GM23338 (cell line): ENCODE data around the gene C1orf21. TPM values are rescaled to one million over a fixed set of nuclear protein-coding genes. Genes with fewer than 3 reads are reported as not detected.

Experiments
- ATAC-seq: fragments of 200-7000 bp; cut with Tn5 transposase; 3 replicates; pipeline ENCODE4 v1.9.1; 2020
- DNase-seq: peaks from one replicate; pipeline ENCODE4 v3.0.0-alpha.2; 2015; ENCODE audit warnings: low spot score
- H2AFZ ChIP-seq: fragments of 200-600 bp; sonication (generic); 2 replicates; pipeline ENCODE4 v1.8.0; 2016; ENCODE audit warnings: antibody characterized with exemption, mild to moderate bottlenecking, moderate library complexity
- H3F3A ChIP-seq: fragments of 200-600 bp; sonication (generic); replicated peaks from 2 replicates; pipeline ENCODE4 v1.8.0; 2017; ENCODE audit warnings: antibody characterized with exemption, mixed run types, low read depth
- H3K27ac ChIP-seq: fragments of 200-600 bp; sonication (generic); 2 replicates; pipeline ENCODE4 v1.6.1; 2016; ENCODE audit warnings: low read depth
- H3K27me3 ChIP-seq: fragments of 200-600 bp; sonication (generic); 2 replicates; pipeline ENCODE4 v1.8.0; 2016; ENCODE audit warnings: mild to moderate bottlenecking, mixed run types, moderate library complexity; ENCODE audit not compliant: insufficient read depth
- H3K36me3 ChIP-seq: fragments of 200-600 bp; sonication (generic); 2 replicates; pipeline ENCODE4 v1.8.0; 2016; ENCODE audit warnings: mild to moderate bottlenecking; ENCODE audit not compliant: insufficient read depth
- H3K4me1 ChIP-seq: fragments of 200-600 bp; sonication (generic); 2 replicates; pipeline ENCODE4 v1.8.0; 2016; ENCODE audit warnings: mild to moderate bottlenecking, moderate library complexity; ENCODE audit not compliant: insufficient read depth
- H3K4me2 ChIP-seq: fragments of 200-600 bp; sonication (generic); 2 replicates; pipeline ENCODE4 v1.7.1; 2017; ENCODE audit warnings: mixed run types
- H3K4me3 ChIP-seq: fragments of 200-600 bp; sonication (generic); 2 replicates; pipeline ENCODE4 v1.6.1; 2016; ENCODE audit warnings: mixed run types
- H3K79me2 ChIP-seq: fragments of 200-600 bp; sonication (generic); replicated peaks from 2 replicates; pipeline ENCODE4 v1.8.0; 2017; ENCODE audit warnings: mild to moderate bottlenecking; ENCODE audit not compliant: insufficient read depth
- H3K9me2 ChIP-seq: fragments of 200-600 bp; sonication (generic); 2 replicates; pipeline ENCODE4 v1.8.0; 2017; ENCODE audit not compliant: insufficient read depth
- H4K20me1 ChIP-seq: fragments of 200-600 bp; sonication (generic); replicated peaks from 2 replicates; pipeline ENCODE4 v1.8.0; 2017; ENCODE audit warnings: mild to moderate bottlenecking; ENCODE audit not compliant: insufficient read depth
- H3K27ac Mint-ChIP-seq: 2 replicates; pipeline ENCODE4 v1.8.0; 2020; ENCODE audit warnings: inconsistent platforms, mild to moderate bottlenecking, moderate library complexity, mixed read lengths
- H3K27me3 Mint-ChIP-seq: 3 replicates; pipeline ENCODE4 v1.8.0; 2022; ENCODE audit warnings: low read depth, mild to moderate bottlenecking, moderate library complexity, mixed read lengths, inconsistent platforms; ENCODE audit not compliant: insufficient read depth, poor library complexity
- H3K36me3 Mint-ChIP-seq: 3 replicates; pipeline ENCODE4 v1.8.0; 2021; ENCODE audit warnings: low read depth, mild to moderate bottlenecking, inconsistent platforms, moderate library complexity, mixed read lengths
- H3K4me1 Mint-ChIP-seq: 3 replicates; pipeline ENCODE4 v1.8.0; 2020; ENCODE audit warnings: mild to moderate bottlenecking, inconsistent platforms, mixed read lengths
- H3K4me3 Mint-ChIP-seq: 3 replicates; pipeline ENCODE4 v1.8.0; 2021; ENCODE audit warnings: moderate library complexity, mild to moderate bottlenecking, inconsistent platforms, mixed read lengths
- H3K9me3 Mint-ChIP-seq: 3 replicates; pipeline ENCODE4 v1.8.0; 2020; ENCODE audit warnings: moderate library complexity, mild to moderate bottlenecking, inconsistent platforms, mixed read lengths
- CREB1 ChIP-seq: fragments of 250-450 bp; sonication (Bioruptor Pico); IDR thresholded peaks from 2 replicates; pipeline ENCODE4 v1.5.0; 2020; ENCODE audit warnings: low read depth, mild to moderate bottlenecking, moderate library complexity
- EZH2 ChIP-seq: fragments of 200-600 bp; sonication (generic); IDR thresholded peaks from one replicate; pipeline ENCODE4 v1.8.0; 2017; ENCODE audit warnings: antibody characterized with exemption, mild to moderate bottlenecking, low read depth; ENCODE audit not compliant: unreplicated experiment
- EZH2phosphoT487 ChIP-seq: fragments of 200-600 bp; sonication (generic); IDR thresholded peaks from one replicate; pipeline ENCODE4 v1.8.1; 2018; ENCODE audit warnings: antibody characterized with exemption; ENCODE audit not compliant: unreplicated experiment
- JUNB ChIP-seq: IDR thresholded peaks from one replicate; pipeline ENCODE4 v1.6.1; 2016; ENCODE audit warnings: antibody characterized with exemption; ENCODE audit not compliant: unreplicated experiment
- NANOG ChIP-seq: IDR thresholded peaks from 2 replicates; pipeline ENCODE4 v1.6.1; 2016; ENCODE audit warnings: antibody characterized with exemption, borderline replicate concordance
- POLR2AphosphoS5 ChIP-seq: IDR thresholded peaks from 2 replicates; pipeline ENCODE4 v1.6.1; 2016; ENCODE audit warnings: antibody characterized with exemption, low read depth
- REST ChIP-seq: IDR thresholded peaks from one replicate; pipeline ENCODE4 v1.6.1; 2018; ENCODE audit warnings: antibody characterized with exemption; ENCODE audit not compliant: unreplicated experiment
- STAT1 ChIP-seq: IDR thresholded peaks from one replicate; pipeline ENCODE4 v1.6.1; 2016; ENCODE audit warnings: antibody characterized with exemption; ENCODE audit not compliant: unreplicated experiment
- ZNF114 ChIP-seq: fragments of 250-450 bp; sonication (Bioruptor Pico); IDR thresholded peaks from 2 replicates; pipeline ENCODE4 v1.5.0; 2020; ENCODE audit warnings: mild to moderate bottlenecking, moderate library complexity
- ZNF331 ChIP-seq: fragments of 250-450 bp; sonication (Bioruptor Pico); IDR thresholded peaks from 2 replicates; pipeline ENCODE4 v1.5.0; 2020; ENCODE audit warnings: low read depth, mild to moderate bottlenecking, moderate library complexity
- polyA plus RNA-seq: library from polyadenylated mRNA; unstranded; fragments of >200 nt; fragmentation: Nextera tagmentation; extraction: Ambion mirVana; gene quantifications from 2 replicates; pipeline ENCODE4 v1.2.1, GENCODE V29; 2016
- total RNA-seq: library from RNA; depleted of rRNA; stranded (reverse); fragments of >200 nt; shearing (Covaris generic); gene quantifications from 2 replicates; pipeline ENCODE4 v1.2.3, GENCODE V29; 2014
- TF ChIP-seq, protein P1 (sequence below): fragments of 250-450 bp; sonication (Bioruptor Pico); IDR thresholded peaks from 2 replicates; pipeline ENCODE4 v1.5.0; 2020; ENCODE audit warnings: mild to moderate bottlenecking, moderate library complexity
- TF ChIP-seq, protein P2 (sequence below), 2 experiments: fragments of 200-600 bp in 1 of 2; sonication (generic) in 1 of 2; conservative IDR thresholded peaks; 2 replicates each; pipeline versions ENCODE4 v1.5.1 to v1.6.1; 2016 to 2017; ENCODE audit warnings: antibody characterized with exemption in 2 of 2, low read depth in 2 of 2, mild to moderate bottlenecking in 2 of 2, moderate library complexity in 1 of 2
- TF ChIP-seq, protein P3 (sequence below): IDR thresholded peaks from 2 replicates; pipeline ENCODE4 v1.6.1; 2016; ENCODE audit warnings: antibody characterized with exemption

The C1orf21 gene
- total and polyA plus RNA-seq, 2 experiments from 2014 or later: 28.0 to 40.4 TPM

GRCh38 chr1:184629266-184629665 lies 242.4 kb downstream of the C1orf21 start:
- TF ChIP-seq, protein P1, sequence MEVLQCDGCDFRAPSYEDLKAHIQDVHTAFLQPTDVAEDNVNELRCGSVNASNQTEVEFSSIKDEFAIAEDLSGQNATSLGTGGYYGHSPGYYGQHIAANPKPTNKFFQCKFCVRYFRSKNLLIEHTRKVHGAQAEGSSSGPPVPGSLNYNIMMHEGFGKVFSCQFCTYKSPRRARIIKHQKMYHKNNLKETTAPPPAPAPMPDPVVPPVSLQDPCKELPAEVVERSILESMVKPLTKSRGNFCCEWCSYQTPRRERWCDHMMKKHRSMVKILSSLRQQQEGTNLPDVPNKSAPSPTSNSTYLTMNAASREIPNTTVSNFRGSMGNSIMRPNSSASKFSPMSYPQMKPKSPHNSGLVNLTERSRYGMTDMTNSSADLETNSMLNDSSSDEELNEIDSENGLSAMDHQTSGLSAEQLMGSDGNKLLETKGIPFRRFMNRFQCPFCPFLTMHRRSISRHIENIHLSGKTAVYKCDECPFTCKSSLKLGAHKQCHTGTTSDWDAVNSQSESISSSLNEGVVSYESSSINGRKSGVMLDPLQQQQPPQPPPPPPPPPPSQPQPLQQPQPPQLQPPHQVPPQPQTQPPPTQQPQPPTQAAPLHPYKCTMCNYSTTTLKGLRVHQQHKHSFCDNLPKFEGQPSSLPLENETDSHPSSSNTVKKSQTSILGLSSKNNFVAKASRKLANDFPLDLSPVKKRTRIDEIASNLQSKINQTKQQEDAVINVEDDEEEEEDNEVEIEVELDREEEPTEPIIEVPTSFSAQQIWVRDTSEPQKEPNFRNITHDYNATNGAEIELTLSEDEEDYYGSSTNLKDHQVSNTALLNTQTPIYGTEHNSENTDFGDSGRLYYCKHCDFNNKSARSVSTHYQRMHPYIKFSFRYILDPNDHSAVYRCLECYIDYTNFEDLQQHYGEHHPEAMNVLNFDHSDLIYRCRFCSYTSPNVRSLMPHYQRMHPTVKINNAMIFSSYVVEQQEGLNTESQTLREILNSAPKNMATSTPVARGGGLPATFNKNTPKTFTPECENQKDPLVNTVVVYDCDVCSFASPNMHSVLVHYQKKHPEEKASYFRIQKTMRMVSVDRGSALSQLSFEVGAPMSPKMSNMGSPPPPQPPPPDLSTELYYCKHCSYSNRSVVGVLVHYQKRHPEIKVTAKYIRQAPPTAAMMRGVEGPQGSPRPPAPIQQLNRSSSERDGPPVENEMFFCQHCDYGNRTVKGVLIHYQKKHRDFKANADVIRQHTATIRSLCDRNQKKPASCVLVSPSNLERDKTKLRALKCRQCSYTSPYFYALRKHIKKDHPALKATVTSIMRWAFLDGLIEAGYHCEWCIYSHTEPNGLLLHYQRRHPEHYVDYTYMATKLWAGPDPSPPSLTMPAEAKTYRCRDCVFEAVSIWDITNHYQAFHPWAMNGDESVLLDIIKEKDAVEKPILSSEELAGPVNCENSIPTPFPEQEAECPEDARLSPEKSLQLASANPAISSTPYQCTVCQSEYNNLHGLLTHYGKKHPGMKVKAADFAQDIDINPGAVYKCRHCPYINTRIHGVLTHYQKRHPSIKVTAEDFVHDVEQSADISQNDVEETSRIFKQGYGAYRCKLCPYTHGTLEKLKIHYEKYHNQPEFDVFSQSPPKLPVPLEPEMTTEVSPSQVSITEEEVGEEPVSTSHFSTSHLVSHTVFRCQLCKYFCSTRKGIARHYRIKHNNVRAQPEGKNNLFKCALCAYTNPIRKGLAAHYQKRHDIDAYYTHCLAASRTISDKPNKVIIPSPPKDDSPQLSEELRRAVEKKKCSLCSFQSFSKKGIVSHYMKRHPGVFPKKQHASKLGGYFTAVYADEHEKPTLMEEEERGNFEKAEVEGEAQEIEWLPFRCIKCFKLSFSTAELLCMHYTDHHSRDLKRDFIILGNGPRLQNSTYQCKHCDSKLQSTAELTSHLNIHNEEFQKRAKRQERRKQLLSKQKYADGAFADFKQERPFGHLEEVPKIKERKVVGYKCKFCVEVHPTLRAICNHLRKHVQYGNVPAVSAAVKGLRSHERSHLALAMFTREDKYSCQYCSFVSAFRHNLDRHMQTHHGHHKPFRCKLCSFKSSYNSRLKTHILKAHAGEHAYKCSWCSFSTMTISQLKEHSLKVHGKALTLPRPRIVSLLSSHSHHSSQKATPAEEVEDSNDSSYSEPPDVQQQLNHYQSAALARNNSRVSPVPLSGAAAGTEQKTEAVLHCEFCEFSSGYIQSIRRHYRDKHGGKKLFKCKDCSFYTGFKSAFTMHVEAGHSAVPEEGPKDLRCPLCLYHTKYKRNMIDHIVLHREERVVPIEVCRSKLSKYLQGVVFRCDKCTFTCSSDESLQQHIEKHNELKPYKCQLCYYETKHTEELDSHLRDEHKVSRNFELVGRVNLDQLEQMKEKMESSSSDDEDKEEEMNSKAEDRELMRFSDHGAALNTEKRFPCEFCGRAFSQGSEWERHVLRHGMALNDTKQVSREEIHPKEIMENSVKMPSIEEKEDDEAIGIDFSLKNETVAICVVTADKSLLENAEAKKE (CRISPR knock-in tag): no peak
- TF ChIP-seq, protein P2, sequence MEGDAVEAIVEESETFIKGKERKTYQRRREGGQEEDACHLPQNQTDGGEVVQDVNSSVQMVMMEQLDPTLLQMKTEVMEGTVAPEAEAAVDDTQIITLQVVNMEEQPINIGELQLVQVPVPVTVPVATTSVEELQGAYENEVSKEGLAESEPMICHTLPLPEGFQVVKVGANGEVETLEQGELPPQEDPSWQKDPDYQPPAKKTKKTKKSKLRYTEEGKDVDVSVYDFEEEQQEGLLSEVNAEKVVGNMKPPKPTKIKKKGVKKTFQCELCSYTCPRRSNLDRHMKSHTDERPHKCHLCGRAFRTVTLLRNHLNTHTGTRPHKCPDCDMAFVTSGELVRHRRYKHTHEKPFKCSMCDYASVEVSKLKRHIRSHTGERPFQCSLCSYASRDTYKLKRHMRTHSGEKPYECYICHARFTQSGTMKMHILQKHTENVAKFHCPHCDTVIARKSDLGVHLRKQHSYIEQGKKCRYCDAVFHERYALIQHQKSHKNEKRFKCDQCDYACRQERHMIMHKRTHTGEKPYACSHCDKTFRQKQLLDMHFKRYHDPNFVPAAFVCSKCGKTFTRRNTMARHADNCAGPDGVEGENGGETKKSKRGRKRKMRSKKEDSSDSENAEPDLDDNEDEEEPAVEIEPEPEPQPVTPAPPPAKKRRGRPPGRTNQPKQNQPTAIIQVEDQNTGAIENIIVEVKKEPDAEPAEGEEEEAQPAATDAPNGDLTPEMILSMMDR (conservative IDR thresholded peaks at IDR 0.05; ENCODE audit: low read depth in 2 of 2): no peak
- TF ChIP-seq ZNF114 (no peak), POLR2AphosphoS5 (no peak), REST (no peak), EZH2phosphoT487 (no peak), ZNF331 (CRISPR knock-in tag) (no peak), EZH2 (no peak), JUNB (no peak), STAT1 (no peak), NANOG (no peak), CREB1 (CRISPR knock-in tag) (no peak)
- TF ChIP-seq, protein P3, sequence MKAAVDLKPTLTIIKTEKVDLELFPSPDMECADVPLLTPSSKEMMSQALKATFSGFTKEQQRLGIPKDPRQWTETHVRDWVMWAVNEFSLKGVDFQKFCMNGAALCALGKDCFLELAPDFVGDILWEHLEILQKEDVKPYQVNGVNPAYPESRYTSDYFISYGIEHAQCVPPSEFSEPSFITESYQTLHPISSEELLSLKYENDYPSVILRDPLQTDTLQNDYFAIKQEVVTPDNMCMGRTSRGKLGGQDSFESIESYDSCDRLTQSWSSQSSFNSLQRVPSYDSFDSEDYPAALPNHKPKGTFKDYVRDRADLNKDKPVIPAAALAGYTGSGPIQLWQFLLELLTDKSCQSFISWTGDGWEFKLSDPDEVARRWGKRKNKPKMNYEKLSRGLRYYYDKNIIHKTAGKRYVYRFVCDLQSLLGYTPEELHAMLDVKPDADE: no peak
- H3K27ac Mint-ChIP-seq: no peak overlapping the region
- DNase-seq: no peak

More at GRCh38 chr1:184629266-184629665, 242.4 kb downstream of the C1orf21 start:
- H3K4me1 Mint-ChIP-seq: peaks cover 9% of the 10 kb centered on the region
- H3K4me1 ChIP-seq: no peaks in the 10 kb centered on the region
- H3K4me3 Mint-ChIP-seq: no peak overlapping the region
- no peaks in the 10 kb centered on the region for H3K27me3 ChIP-seq
- ATAC-seq: no peak
- H3K36me3 ChIP-seq: no peaks in the 10 kb centered on the region
- no peak overlapping the region for H3K4me3 ChIP-seq
- no peak overlapping the region for H2AFZ ChIP-seq
- no peaks in the 10 kb centered on the region for H3K36me3 Mint-ChIP-seq
- H4K20me1 ChIP-seq: peaks cover 4% of the 10 kb centered on the region; the same call in 1 of the 2 replicates
- no peaks in the 10 kb centered on the region for H3F3A ChIP-seq
- peaks cover 4% of the 10 kb centered on the region for H3K27me3 Mint-ChIP-seq
- 0 out of 2 replicates have a peak, but pooled peaks cover 10% of the 10 kb centered on the region for H3K9me2 ChIP-seq
- no peak overlapping the region for H3K27ac ChIP-seq
- no peaks in the 10 kb centered on the region; the same call in 2 of the 3 replicates for H3K9me3 Mint-ChIP-seq
- H3K79me2 ChIP-seq: no peaks in the 10 kb centered on the region
- no peak overlapping the region for H3K4me2 ChIP-seq
